Ishikawa (cell line): ENCODE results near the gene VGF.

Source experiments
- EGR1 ChIP-seq: IDR thresholded peaks from 2 replicates; pipeline ENCODE4 v1.6.1; 2012
- TF ChIP-seq, protein P1 (sequence below): IDR thresholded peaks from 2 replicates; pipeline ENCODE4 v1.6.1; 2012; ENCODE audit warnings: low read depth, mild to moderate bottlenecking

GRCh38 chr7:101170617-101171441 lies 5.5 kb upstream of the VGF start:
- TF ChIP-seq, protein P1, sequence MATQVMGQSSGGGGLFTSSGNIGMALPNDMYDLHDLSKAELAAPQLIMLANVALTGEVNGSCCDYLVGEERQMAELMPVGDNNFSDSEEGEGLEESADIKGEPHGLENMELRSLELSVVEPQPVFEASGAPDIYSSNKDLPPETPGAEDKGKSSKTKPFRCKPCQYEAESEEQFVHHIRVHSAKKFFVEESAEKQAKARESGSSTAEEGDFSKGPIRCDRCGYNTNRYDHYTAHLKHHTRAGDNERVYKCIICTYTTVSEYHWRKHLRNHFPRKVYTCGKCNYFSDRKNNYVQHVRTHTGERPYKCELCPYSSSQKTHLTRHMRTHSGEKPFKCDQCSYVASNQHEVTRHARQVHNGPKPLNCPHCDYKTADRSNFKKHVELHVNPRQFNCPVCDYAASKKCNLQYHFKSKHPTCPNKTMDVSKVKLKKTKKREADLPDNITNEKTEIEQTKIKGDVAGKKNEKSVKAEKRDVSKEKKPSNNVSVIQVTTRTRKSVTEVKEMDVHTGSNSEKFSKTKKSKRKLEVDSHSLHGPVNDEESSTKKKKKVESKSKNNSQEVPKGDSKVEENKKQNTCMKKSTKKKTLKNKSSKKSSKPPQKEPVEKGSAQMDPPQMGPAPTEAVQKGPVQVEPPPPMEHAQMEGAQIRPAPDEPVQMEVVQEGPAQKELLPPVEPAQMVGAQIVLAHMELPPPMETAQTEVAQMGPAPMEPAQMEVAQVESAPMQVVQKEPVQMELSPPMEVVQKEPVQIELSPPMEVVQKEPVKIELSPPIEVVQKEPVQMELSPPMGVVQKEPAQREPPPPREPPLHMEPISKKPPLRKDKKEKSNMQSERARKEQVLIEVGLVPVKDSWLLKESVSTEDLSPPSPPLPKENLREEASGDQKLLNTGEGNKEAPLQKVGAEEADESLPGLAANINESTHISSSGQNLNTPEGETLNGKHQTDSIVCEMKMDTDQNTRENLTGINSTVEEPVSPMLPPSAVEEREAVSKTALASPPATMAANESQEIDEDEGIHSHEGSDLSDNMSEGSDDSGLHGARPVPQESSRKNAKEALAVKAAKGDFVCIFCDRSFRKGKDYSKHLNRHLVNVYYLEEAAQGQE, result no peak
- TF ChIP-seq EGR1, result no peak
